GM13976 (cell line): ENCODE data around the gene PTPRO.

Experiments used
- DNase-seq: peaks from one replicate; pipeline ENCODE4 v3.0.0; 2012; ENCODE audit warnings: low spot score
- in situ Hi-C: fragments of 300-500 bp; cut with MboI; formaldehyde crosslinking; loops from one replicate; pipeline ENCODE4 v1.12.0; 2022; ENCODE audit warnings: low sequenced_read_pairs, mixed read lengths, inconsistent platforms; ENCODE audit not compliant: unreplicated experiment
- TF ChIP-seq, protein P1 (sequence below): IDR thresholded peaks from 2 replicates; pipeline ENCODE4 v1.5.1; 2012; ENCODE audit warnings: borderline replicate concordance, mild to moderate bottlenecking; ENCODE audit not compliant: insufficient read depth; ENCODE audit errors: extremely low read depth, missing control alignments, control extremely low read depth

PTPRO gene

GRCh38 chr12:15474766-15475165 lies 152.5 kb downstream of the PTPRO start:
- DNase-seq: no peak
- TF ChIP-seq, protein P1, sequence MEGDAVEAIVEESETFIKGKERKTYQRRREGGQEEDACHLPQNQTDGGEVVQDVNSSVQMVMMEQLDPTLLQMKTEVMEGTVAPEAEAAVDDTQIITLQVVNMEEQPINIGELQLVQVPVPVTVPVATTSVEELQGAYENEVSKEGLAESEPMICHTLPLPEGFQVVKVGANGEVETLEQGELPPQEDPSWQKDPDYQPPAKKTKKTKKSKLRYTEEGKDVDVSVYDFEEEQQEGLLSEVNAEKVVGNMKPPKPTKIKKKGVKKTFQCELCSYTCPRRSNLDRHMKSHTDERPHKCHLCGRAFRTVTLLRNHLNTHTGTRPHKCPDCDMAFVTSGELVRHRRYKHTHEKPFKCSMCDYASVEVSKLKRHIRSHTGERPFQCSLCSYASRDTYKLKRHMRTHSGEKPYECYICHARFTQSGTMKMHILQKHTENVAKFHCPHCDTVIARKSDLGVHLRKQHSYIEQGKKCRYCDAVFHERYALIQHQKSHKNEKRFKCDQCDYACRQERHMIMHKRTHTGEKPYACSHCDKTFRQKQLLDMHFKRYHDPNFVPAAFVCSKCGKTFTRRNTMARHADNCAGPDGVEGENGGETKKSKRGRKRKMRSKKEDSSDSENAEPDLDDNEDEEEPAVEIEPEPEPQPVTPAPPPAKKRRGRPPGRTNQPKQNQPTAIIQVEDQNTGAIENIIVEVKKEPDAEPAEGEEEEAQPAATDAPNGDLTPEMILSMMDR: no peak
- in situ Hi-C loops: no loop called here

DNA sequence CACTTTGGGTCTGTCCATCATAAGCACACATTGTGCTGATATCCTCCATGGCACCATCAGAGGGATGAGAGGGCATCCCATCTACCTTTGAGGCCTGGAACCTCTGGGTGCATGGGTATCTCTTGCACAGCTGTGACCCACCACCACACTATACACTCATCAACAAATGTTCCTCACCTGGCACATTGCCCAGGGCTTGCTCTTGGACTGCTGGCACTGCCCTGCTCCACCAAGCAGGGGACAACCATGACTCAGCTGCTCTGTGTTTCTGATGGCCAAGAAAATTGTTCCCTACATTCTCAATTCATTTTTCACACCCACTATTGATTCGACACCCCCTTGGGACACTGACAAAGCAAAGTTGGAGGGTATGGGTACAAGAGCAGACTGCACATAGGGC lies 155.5 kb downstream of the PTPRO start:
- no peak for DNase-seq
- in situ Hi-C loops: no loop called here
- TF ChIP-seq, protein P1: no peak

DNA sequence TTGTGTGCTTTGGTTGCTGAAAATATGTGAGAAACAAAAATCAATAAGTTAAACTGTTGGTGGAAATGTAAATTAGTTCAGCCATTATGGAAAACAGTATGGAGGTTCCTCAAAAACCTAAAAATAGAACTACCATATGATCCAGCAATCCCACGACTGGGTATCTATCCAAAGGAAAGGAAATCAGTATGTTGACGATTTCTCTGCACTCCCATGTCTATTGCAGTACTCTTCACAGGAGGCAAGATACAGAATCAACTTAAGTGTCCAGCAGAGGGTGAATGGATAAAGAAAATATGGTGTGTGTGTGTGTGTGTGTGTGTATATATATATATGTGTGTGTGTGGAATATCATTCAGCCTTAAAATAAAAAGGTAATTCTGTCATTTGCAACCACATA lies 159.5 kb downstream of the PTPRO start:
- TF ChIP-seq, protein P1: no peak
- in situ Hi-C loops: no loop called here
- no peak for DNase-seq

GRCh38 chr12:15485466-15485865 lies 163.2 kb downstream of the PTPRO start:
- no peak for DNase-seq
- in situ Hi-C loops: no loop called here
- TF ChIP-seq, protein P1: no peak

GRCh38 chr12:15486859-15487258 lies 164.6 kb downstream of the PTPRO start:
- DNase-seq: no peak
- in situ Hi-C loops: no loop called here
- TF ChIP-seq, protein P1: no peak

DNA sequence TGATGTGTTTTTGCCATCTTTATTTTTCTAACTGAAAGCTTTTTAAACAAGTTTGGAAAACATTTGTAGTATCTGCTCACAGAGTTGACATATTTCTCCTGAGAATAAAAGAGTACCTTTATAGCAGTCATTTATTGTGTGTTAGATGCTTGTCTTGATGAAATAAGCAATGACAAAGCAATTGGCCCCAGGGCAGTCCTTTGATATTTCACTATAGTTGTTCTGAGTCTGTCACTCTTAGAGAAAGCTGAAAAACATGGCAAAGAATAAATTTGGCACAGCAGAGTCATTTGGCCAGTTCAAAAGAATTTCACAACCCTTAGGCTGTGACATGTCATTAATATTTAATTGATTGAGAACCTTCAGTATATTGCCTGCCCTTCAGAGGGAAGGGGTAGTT lies 166.2 kb downstream of the PTPRO start:
- in situ Hi-C loops: no loop called here
- no peak for DNase-seq
- TF ChIP-seq, protein P1: no peak
